Measurements from ENCODE around the gene FSHR. TPM values are rescaled to one million over a fixed set of nuclear protein-coding genes. Genes with fewer than 3 reads are reported as not detected.

The FSHR gene
- total and polyA plus RNA-seq, 2 of the 4 experiments (the other 2 are of a cell fraction): not detected

- Histone ChIP-seq H2BK5ac (ENCODE audit: low read depth, low read length, poor library complexity, severe bottlenecking) (no peak overlapping the region), H4K20me1 (ENCODE audit: insufficient read depth, low read length) (no peaks in the 10 kb centered on the region), H2BK20ac (ENCODE audit: low read depth, low read length) (no peak overlapping the region), H3K79me1 (ENCODE audit: low read depth in 1 of 2, low read length in 2 of 2) (no peaks in the 10 kb centered on the region), H3K18ac (ENCODE audit: low read depth, low read length) (no peak overlapping the region), H3K4me3 (ENCODE audit: insufficient read depth, low read depth, low read length) (no peak overlapping the region), H3K27me3 (ENCODE audit: control insufficient read depth, insufficient read depth, low read length) (no peaks in the 10 kb centered on the region), H4K91ac (ENCODE audit: insufficient read depth, low read depth, low read length) (no peak overlapping the region), H2AK5ac (ENCODE audit: low read depth, low read length) (no peak overlapping the region), H2AK9ac (replicated peaks; ENCODE audit: low read depth, low read length, poor library complexity) (no peak overlapping the region), H3K27ac (ENCODE audit: insufficient read depth, low read length) (no peak overlapping the region), H3K9me3 (ENCODE audit: control insufficient read depth, insufficient read depth, low read length) (peaks cover 6% of the 10 kb centered on the region), H3K23ac (ENCODE audit: low read depth, low read length) (no peak overlapping the region), H3K9ac (ENCODE audit: low read depth, low read length) (no peak overlapping the region), H3K9me1 (ENCODE audit: insufficient read depth, low read length) (no peaks in the 10 kb centered on the region), H3K36me3 (ENCODE audit: control insufficient read depth, insufficient read depth, low read length) (no peaks in the 10 kb centered on the region), H2AFZ (replicated peaks; ENCODE audit: low read length, poor library complexity) (no peak overlapping the region), H2BK120ac (ENCODE audit: low read depth, low read length) (no peak overlapping the region), H4K8ac (ENCODE audit: low read depth in 2 of 2, low read length in 2 of 2) (no peak overlapping the region), H3K14ac (replicated peaks; ENCODE audit: low read depth, low read length) (no peak overlapping the region), H2BK15ac (ENCODE audit: low read depth, low read length) (no peak overlapping the region), H3K4me2 (ENCODE audit: low read depth, low read length) (no peak overlapping the region), H3K4ac (ENCODE audit: low read depth, low read length) (no peak overlapping the region), H4K5ac (ENCODE audit: low read depth, low read length) (no peak overlapping the region), H3K4me1 (ENCODE audit: control insufficient read depth, insufficient read depth, low read length) (no peaks in the 10 kb centered on the region), H3K56ac (ENCODE audit: extremely low read depth, insufficient read depth, low read length) (no peak overlapping the region)
- CTCF ChIA-PET: no interaction called here
- in situ Hi-C loops (cut with MboI; ENCODE audit: low sequenced_read_pairs) (no loop called here), dilution Hi-C loops (cut with HindIII; ENCODE audit: low sequenced_read_pairs, unreplicated experiment) (no loop called here), intact Hi-C loops (cut with micrococcal nuclease) (no loop called here)
- POLR2A ChIA-PET (ENCODE audit: unreplicated experiment): no interaction called here
- ATAC-seq (ENCODE audit: low read depth): no peak
- TF ChIP-seq BHLHE40 (IDR thresholded peaks at IDR 0.05; ENCODE audit: low read depth, low read length) (no peak), MAZ (IDR thresholded peaks at IDR 0.05; ENCODE audit: borderline replicate concordance, low read depth, low read length) (no peak), CEBPB (IDR thresholded peaks at IDR 0.05; ENCODE audit: low read depth, low read length) (no peak), RCOR1 (IDR thresholded peaks at IDR 0.05; ENCODE audit: insufficient replicate concordance, low read length) (no peak), SMC3 (IDR thresholded peaks at IDR 0.05; ENCODE audit: low read depth, low read length) (no peak), RAD21 (IDR thresholded peaks at IDR 0.05; ENCODE audit: low read length) (no peak), USF2 (IDR thresholded peaks at IDR 0.05; ENCODE audit: low read depth, low read length) (no peak), CHD1 (IDR thresholded peaks at IDR 0.05; ENCODE audit: low read depth, low read length) (no peak), POLR2A (IDR thresholded peaks at IDR 0.05; ENCODE audit: low read depth, low read length) (no peak), FOS (IDR thresholded peaks at IDR 0.05; ENCODE audit: low read depth, low read length) (no peak), MAFK (IDR thresholded peaks at IDR 0.05; ENCODE audit: low read depth, low read length) (no peak), ELK1 (IDR thresholded peaks at IDR 0.05; ENCODE audit: borderline replicate concordance, low read depth, low read length) (no peak), RFX5 (IDR thresholded peaks at IDR 0.05; ENCODE audit: low read depth, low read length) (no peak), MXI1 (IDR thresholded peaks at IDR 0.05; ENCODE audit: borderline replicate concordance, low read depth, low read length) (no peak), CTCF (conservative IDR thresholded peaks at IDR 0.05; ENCODE audit: low read depth, low read length) (no peak)
- no peak for DNase-seq
- no CpG with 5 or more reads among the region's 1 CpG for WGBS, 2 experiments (ENCODE audit: extremely low coverage in 2 of 2, insufficient read length in 1 of 2)
- no TSS peak for BruUV-seq (replicated peaks)
These were observed 7.8 kb upstream of the FSHR start for GRCh38 chr2:49162151-49162550.

Measured in IMR-90 (cell line).